ENCODE results near the gene MED1. TPM values are rescaled to one million over a fixed set of nuclear protein-coding genes. Genes with fewer than 3 reads are reported as not detected.
A peak's percentile ranks its signal among the peaks of the same experiment; 100 is the strongest.

MED1 gene
- total and polyA plus RNA-seq, 9 of the 15 experiments (the other 6 are each of a cell fraction or from before 2014, with no cell fraction given): 14.0 to 59.8 (median 46.7) TPM

DNA sequence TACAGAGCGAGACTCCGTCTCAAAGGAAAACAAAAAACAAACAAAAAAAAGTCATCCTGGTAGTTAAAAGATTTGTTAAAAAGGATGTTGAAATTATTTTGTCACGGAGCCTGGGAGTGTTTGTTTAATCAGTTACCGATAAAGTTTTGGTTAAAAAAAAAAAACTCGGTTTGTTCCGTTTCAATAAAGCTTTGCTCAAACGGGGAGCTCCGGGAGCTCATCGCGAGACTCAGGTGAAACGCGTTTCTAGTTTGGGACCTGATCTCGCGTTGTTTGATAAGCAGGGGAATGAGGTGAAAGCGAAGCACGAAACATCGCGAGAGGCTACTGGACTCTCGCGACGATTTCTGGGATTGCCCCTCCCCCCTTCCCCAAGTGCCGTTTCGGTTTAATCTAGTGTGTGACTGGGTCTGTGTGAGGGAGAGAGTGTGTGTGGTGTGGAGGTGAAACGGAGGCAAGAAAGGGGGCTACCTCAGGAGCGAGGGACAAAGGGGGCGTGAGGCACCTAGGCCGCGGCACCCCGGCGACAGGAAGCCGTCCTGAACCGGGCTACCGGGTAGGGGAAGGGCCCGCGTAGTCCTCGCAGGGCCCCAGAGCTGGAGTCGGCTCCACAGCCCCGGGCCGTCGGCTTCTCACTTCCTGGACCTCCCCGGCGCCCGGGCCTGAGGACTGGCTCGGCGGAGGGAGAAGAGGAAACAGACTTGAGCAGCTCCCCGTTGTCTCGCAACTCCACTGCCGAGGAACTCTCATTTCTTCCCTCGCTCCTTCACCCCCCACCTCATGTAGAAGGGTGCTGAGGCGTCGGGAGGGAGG is 10.3 kb upstream of the MED1 start, which contains the start of gene CDK12 (continued):
- TF ChIP-seq, protein P1, sequence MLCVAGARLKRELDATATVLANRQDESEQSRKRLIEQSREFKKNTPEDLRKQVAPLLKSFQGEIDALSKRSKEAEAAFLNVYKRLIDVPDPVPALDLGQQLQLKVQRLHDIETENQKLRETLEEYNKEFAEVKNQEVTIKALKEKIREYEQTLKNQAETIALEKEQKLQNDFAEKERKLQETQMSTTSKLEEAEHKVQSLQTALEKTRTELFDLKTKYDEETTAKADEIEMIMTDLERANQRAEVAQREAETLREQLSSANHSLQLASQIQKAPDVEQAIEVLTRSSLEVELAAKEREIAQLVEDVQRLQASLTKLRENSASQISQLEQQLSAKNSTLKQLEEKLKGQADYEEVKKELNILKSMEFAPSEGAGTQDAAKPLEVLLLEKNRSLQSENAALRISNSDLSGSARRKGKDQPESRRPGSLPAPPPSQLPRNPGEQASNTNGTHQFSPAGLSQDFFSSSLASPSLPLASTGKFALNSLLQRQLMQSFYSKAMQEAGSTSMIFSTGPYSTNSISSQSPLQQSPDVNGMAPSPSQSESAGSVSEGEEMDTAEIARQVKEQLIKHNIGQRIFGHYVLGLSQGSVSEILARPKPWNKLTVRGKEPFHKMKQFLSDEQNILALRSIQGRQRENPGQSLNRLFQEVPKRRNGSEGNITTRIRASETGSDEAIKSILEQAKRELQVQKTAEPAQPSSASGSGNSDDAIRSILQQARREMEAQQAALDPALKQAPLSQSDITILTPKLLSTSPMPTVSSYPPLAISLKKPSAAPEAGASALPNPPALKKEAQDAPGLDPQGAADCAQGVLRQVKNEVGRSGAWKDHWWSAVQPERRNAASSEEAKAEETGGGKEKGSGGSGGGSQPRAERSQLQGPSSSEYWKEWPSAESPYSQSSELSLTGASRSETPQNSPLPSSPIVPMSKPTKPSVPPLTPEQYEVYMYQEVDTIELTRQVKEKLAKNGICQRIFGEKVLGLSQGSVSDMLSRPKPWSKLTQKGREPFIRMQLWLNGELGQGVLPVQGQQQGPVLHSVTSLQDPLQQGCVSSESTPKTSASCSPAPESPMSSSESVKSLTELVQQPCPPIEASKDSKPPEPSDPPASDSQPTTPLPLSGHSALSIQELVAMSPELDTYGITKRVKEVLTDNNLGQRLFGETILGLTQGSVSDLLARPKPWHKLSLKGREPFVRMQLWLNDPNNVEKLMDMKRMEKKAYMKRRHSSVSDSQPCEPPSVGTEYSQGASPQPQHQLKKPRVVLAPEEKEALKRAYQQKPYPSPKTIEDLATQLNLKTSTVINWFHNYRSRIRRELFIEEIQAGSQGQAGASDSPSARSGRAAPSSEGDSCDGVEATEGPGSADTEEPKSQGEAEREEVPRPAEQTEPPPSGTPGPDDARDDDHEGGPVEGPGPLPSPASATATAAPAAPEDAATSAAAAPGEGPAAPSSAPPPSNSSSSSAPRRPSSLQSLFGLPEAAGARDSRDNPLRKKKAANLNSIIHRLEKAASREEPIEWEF (CRISPR knock-in tag; IDR thresholded peaks at IDR 0.05): no peak
- TF ChIP-seq BRD9 (IDR thresholded peaks at IDR 0.05; ENCODE audit: low read depth, partially characterized antibody) (peak; percentile 49), CHCHD3 (CRISPR knock-in tag; IDR thresholded peaks at IDR 0.05) (peak; percentile 85), EHMT2 (IDR thresholded peaks at IDR 0.05) (no peak), HIVEP1 (CRISPR knock-in tag; IDR thresholded peaks at IDR 0.05) (no peak), MEIS2 (IDR thresholded peaks at IDR 0.05; ENCODE audit: partially characterized antibody) (no peak), SLC30A9 (CRISPR knock-in tag; IDR thresholded peaks at IDR 0.05) (no peak), ZNF408 (CRISPR knock-in tag; IDR thresholded peaks at IDR 0.05; ENCODE audit: low read depth) (no peak), HLTF (IDR thresholded peaks at IDR 0.05) (peak; percentile 86; the same call in 1 of the 2 replicates), HEY1 (CRISPR knock-in tag; IDR thresholded peaks at IDR 0.05; ENCODE audit: borderline replicate concordance) (no peak)
- TF ChIP-seq, protein P2, sequence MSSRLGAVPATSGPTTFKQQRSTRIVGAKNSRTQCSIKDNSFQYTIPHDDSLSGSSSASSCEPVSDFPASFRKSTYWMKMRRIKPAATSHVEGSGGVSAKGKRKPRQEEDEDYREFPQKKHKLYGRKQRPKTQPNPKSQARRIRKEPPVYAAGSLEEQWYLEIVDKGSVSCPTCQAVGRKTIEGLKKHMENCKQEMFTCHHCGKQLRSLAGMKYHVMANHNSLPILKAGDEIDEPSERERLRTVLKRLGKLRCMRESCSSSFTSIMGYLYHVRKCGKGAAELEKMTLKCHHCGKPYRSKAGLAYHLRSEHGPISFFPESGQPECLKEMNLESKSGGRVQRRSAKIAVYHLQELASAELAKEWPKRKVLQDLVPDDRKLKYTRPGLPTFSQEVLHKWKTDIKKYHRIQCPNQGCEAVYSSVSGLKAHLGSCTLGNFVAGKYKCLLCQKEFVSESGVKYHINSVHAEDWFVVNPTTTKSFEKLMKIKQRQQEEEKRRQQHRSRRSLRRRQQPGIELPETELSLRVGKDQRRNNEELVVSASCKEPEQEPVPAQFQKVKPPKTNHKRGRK (tag; IDR thresholded peaks at IDR 0.05): no peak
- TF ChIP-seq, protein P3, sequence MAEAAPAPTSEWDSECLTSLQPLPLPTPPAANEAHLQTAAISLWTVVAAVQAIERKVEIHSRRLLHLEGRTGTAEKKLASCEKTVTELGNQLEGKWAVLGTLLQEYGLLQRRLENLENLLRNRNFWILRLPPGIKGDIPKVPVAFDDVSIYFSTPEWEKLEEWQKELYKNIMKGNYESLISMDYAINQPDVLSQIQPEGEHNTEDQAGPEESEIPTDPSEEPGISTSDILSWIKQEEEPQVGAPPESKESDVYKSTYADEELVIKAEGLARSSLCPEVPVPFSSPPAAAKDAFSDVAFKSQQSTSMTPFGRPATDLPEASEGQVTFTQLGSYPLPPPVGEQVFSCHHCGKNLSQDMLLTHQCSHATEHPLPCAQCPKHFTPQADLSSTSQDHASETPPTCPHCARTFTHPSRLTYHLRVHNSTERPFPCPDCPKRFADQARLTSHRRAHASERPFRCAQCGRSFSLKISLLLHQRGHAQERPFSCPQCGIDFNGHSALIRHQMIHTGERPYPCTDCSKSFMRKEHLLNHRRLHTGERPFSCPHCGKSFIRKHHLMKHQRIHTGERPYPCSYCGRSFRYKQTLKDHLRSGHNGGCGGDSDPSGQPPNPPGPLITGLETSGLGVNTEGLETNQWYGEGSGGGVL (CRISPR knock-in tag; IDR thresholded peaks at IDR 0.05): no peak
- TF ChIP-seq, protein P4, sequence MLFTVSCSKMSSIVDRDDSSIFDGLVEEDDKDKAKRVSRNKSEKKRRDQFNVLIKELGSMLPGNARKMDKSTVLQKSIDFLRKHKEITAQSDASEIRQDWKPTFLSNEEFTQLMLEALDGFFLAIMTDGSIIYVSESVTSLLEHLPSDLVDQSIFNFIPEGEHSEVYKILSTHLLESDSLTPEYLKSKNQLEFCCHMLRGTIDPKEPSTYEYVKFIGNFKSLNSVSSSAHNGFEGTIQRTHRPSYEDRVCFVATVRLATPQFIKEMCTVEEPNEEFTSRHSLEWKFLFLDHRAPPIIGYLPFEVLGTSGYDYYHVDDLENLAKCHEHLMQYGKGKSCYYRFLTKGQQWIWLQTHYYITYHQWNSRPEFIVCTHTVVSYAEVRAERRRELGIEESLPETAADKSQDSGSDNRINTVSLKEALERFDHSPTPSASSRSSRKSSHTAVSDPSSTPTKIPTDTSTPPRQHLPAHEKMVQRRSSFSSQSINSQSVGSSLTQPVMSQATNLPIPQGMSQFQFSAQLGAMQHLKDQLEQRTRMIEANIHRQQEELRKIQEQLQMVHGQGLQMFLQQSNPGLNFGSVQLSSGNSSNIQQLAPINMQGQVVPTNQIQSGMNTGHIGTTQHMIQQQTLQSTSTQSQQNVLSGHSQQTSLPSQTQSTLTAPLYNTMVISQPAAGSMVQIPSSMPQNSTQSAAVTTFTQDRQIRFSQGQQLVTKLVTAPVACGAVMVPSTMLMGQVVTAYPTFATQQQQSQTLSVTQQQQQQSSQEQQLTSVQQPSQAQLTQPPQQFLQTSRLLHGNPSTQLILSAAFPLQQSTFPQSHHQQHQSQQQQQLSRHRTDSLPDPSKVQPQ (CRISPR knock-in tag; IDR thresholded peaks at IDR 0.05; ENCODE audit: borderline replicate concordance): no peak
- TF ChIP-seq, protein P5, sequence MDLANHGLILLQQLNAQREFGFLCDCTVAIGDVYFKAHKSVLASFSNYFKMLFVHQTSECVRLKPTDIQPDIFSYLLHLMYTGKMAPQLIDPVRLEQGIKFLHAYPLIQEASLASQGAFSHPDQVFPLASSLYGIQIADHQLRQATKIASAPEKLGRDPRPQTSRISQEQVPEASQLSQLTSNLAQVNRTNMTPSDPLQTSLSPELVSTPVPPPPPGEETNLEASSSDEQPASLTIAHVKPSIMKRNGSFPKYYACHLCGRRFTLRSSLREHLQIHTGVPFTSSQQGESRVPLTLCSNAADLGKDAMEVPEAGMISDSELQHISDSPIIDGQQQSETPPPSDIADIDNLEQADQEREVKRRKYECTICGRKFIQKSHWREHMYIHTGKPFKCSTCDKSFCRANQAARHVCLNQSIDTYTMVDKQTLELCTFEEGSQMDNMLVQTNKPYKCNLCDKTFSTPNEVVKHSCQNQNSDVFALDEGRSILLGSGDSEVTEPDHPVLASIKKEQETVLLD (IDR thresholded peaks at IDR 0.05): peak; percentile 50; the same call in 1 of the 2 replicates

Data from K562 (cell line).